Stimulated activated CD4-positive, alpha-beta T cell treated with anti-CD3 and anti-CD28 coated beads, Interleukin-1b, Interleukin-23, amount 100 ng/mL, for 4 hours (primary cell): ENCODE data around the gene DLEC1.
"Not testable (repeated sequence)": the region's sequence is repeated elsewhere in the genome, so short reads cannot be mapped to it uniquely, and the experiment has no call there.

Experiments used
- DNase-seq, 2 donors: peaks; one replicate each; pipeline ENCODE4 v3.0.0-alpha.2; 2020; ENCODE audit warnings: low read depth in 2 of 2

DLEC1 gene

DNA sequence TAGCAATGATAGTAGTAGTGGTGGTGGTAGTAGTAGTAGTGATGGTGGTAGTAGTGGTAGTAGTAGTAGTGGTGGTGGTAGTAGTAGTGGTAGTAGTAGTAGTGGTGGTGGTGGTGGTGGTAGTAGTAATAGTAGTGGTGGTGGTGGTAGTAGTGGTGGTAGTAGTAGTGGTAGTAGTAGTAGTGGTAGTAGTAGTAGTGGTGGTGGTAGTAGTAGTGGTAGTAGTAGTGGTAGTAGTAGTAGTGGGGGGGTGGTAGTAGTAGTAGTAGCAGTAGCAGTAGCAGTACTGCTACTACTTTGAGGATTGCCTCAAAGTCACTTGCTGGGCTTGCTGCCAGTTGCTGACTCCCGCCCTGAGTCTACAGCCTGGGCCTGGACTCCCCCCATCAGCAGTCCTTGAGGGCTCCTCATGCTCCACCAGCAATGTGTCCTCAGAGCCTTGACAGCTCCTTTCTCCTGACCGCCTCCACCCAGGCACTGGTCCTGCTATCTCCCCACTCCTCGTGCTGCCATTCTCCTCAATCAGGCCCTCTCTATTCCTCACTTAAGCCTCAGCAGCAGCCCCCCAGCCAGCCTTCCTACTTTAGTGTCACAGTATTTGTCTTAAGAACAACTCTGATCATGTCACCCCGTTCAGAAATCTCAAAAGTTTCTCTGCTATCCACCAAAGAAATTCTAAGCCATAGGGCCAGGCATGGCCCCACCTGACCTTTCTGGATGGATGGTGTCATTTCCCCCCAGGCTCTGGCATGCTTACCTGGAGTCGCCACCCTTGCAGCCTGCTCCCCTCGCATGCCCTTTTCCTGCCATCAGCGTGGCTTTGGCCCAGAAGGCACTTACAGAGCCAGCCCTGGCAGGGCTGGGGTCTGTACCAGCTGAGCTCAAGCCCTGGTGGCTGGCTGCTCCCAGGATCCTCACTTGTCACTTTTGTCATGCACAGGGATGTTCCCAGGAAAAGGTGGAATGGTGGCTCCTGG is 45.6 kb downstream of the DLEC1 start:
- no peak for DNase-seq

GRCh38 chr3:38085311-38085942 is 46.4 kb downstream of the DLEC1 start:
- DNase-seq: no peak

GRCh38 chr3:38085943-38086324 is 46.9 kb downstream of the DLEC1 start:
- no peak for DNase-seq

- DNase-seq: no peak
Measured at GRCh38 chr3:38086496-38086895, 47.5 kb downstream of the DLEC1 start.

DNA sequence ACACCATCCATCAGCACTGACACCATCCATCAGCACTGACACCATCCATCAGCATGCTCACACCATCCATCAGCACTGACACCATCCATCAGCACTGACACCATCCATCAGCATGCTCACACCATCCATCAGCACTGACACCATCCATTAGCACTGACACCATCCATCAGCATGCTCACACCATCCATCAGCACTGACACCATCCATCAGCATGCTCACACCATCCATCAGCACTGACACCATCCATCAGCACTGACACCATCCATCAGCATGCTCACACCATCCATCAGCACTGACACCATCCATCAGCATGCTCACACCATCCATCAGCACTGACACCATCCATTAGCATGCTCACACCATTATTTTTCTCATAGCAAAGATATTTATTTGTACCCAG is 48.3 kb downstream of the DLEC1 start:
- DNase-seq: not testable (repeated sequence)

GRCh38 chr3:38088126-38089078 is 49.4 kb downstream of the DLEC1 start:
- no peak for DNase-seq

- no peak for DNase-seq
Measured at GRCh38 chr3:38089163-38089562, 50.2 kb downstream of the DLEC1 start.

GRCh38 chr3:38090453-38090852 is 51.4 kb downstream of the DLEC1 start:
- no peak for DNase-seq

- no peak for DNase-seq
Measured at GRCh38 chr3:38094999-38095398, 56.0 kb downstream of the DLEC1 start.

DNA sequence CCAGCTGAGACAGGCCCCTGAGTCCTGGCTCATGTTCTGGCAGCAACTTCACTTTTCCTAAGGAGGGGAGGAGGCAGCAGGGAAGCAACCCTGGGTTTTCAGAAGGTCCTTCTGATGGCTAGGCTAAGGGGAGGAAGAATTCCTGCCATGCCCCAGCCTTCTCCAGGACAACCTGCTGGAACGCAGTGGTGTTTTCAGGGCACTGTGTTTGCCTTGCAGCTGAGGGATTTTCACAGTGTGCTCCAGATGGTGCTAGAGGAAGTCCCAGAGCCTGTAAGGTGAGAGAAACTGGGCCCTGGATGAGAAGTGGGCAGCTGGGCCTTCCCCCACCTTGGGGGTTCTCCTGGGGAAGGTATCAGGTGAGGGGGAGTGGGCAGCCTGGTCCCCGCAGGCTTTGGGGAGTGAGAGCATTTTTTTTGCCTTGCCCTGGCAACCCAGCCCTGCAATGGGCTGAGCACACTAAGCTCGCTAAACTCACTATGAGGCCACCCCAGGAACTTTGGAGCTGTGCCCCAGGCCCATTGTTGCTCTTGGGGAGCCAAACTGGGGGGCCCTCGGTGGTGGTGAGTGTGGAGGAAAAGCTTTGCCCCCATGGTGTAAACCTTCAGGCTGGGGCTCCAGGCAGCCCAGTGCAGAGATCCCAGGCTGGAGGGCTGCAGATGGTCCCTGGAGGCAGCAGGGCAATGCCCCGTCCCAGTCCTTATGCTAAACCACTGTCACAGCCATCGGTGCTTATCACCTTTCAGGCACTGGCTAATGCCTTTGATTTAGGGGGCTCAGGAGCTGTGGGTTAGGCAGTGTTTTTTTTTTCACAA is 56.9 kb downstream of the DLEC1 start:
- no peak for DNase-seq

DNA sequence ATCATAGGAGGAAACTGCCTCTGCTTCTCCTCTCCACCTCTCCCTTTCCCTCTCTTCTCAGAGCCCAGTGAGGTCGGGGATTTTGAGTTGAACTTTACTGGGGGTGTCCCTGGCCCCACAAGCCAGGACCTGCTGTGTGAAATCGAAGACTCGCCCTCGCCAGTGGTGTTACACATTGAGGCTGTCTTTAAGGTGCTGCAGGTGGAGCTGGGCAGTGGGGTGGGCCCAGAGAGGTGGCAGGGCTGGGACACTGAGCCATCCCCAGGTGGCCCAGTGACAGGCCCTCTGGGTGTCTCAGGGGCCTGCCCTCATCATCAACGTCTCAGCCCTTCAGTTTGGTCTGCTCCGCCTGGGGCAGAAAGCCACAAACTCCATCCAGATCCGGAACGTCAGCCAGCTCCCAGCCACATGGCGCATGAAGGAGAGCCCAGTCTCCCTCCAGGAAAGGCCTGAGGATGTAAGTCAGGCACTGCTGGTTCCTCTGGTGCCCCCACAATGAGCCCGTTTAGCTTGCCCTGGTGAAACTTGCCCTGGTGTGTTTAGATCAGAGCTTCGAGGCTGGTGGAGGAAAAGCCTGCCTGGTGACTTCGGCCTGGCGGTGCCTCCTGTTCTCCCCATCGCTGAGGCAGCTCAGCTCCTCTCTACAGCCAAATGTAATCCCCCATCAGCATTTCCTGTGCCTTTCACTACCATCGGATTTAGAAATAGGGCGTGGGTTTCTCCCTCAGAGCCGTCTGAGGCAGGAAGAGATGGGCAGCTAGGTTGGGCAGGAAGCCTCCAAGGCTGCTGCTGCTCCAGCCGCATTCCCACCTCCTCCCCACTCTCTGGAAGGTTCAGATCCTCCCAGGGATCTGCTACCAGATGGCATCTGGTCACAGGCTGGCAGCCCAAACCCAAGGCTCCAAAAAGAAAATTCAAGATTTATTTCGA is 58.7 kb downstream of the DLEC1 start:
- DNase-seq: no peak

DNA sequence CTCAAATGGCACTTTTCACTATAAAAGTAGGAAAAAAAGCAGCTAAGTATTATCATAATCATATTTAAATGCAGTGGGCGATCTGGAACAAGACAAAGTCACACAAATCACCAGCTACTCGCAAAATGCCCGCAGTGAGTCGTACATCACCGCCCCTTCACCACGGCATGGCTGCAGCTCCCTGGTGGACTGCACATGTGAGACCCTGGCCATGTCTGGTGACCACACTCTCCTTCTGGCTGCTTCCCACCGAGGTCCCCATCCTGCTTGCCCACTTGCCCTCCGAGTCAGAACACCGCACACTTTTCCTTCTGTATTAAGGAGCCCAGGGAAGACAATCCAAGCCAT is 59.3 kb downstream of the DLEC1 start:
- no peak for DNase-seq

DNA sequence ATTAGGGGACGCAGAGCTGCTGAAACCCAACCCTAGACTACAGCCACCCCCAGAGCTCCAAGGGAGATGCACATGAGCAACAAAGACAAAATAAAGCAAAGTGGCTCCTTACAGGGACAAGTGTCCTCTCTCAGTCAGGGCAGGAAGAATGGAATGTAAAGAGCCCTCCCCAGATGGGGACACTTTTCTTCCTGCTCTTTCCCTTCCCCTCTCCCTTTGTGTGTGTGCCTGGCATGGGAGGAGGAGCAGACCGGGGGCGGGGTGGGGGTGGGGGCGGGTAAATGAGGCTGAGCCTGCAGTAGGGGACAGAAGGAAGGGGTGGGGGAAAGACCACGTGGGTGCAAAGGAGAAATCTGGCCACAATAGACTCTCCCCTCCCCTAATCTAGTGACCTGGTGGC is 60.5 kb downstream of the DLEC1 start:
- no peak for DNase-seq

DNA sequence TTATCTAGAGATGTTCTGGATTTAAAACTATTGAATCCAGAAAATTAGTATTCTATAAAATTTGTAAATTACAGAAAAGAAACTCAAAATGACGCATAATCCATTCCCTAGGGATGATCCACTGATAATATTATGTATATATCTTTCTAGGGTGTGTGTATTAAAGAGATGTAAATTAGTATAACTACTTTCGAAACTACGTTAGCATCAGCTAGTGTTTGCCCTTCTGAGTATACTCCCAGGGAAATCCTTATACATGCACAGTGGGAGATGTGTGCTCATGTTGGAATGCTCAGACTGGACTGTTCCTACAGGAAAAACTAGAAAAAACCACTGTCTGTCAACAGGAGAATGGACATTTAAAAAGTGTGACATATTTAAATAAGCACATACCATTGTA is 61.5 kb downstream of the DLEC1 start:
- no peak for DNase-seq

DNA sequence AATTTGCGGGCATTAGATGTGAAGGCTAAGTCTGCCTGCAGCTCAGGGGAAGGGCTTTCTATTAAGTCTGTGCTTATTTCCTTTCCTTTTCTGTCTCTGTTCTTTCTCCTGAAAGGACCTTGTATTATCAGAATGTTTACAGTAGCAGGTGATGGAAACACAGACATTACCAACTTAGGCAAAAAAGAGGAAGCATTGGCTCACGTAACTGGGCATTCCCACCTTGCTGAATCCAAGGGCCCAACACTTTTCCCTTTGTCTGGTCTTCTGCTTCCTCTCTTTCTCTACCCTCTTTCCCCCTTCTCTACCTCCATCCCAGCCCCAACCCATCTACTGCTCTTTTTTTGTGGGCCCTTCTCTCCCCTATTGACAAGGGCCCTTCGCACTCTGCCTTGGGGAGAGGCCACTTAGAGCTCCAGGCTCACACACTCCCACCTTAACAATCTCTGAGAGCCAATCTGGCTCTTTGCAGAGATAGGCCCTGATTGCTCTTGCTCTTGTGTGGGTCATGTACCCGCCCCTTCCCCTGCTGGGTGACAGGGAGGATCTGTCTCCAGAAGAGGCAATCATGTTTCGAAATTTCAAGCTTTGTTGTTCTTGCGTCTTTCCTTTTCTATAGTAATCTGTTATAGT is 62.9 kb downstream of the DLEC1 start:
- no peak for DNase-seq

GRCh38 chr3:38102444-38102814 is 63.4 kb downstream of the DLEC1 start:
- DNase-seq: no peak

GRCh38 chr3:38105525-38105924 is 66.5 kb downstream of the DLEC1 start:
- DNase-seq: no peak

DNA sequence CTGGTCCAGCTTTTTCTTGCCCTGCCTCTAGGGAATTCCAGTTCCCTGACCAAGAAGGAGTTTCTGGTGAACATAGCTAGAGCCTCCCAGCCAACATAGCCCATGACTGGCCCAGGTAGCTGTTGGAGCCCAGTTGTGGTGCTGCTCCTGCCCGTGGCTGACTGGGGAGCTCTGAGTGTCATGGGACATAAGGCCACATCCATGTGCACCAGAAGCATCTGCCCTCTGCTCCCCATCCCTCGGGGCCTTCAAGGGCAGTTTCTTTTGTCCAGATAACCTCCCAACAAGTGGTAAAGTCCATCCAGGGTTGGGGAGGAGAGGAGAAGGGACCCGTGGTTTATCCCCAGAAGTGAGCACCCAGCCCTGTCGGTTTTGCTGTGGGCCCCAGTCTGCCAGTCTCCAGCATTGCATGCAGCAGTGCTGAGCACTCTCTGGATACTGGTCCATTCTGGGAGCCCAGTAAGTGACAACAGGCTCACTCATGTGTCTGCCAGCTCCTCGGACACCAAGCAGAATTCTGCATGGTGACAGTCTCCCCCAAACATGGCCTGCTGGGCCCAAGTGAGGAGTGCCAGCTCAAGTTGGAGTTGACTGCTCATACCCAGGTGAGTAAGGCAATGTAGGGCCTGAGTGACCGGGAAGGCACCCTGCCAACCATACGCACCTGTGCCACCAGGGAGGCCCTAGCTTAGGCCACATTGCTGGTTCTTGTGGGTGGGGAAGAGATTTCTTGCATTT is 69.1 kb downstream of the DLEC1 start:
- DNase-seq: no peak
